ENCODE measurements around the gene KRT31.

DNA sequence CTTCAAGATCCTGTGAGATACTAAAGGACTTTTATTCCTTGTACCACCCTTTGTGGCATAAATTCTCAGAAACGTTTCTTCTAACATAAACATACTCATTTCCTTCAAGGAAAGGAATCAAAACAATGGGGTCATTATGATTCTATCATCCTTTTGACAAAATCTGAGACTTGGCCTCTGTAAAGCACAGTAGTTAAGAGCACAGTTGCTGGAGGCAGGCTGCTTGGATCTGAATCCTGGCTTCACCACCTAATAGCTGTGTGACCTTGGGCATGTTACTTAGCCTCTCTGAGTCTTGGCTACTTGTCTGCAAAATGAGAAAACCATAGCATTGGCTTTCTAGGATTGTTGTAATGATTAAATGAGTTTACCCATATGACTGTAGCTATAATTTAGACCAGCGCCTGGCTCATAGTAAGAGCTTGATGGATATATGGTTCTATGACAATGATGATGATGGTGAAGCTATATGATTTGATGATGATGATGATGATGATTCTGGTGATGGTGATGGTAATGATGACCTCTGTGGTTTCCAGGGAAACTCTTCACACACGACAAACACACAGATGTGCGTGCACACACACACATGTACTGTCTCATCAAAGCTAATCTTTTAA, 6.1 kb upstream of the KRT31 start:
- no peak for TF ChIP-seq CTCF (IDR thresholded peaks at IDR 0.05)
- TF ChIP-seq REST (IDR thresholded peaks at IDR 0.05; ENCODE audit: insufficient read depth in 1 of 2, low read depth in 2 of 2, low read length in 1 of 2): no peak

Measured in Panc1 (cell line).